H1 (cell line): ENCODE data around the gene NHSL2. TPM values are rescaled to one million over a fixed set of nuclear protein-coding genes. Genes with fewer than 3 reads are reported as not detected.

ENCODE experiments used
- CTCF ChIA-PET: fragments of 300-600 bp; sonication (Branson Sonifier 250); formaldehyde crosslinking; loops from one replicate; lab custom pipeline; 2021; ENCODE audit not compliant: partially characterized antibody; lab: Charles Lee
- POLR2A ChIA-PET: fragments of 300-600 bp; sonication (Branson Sonifier 250); formaldehyde crosslinking; loops from one replicate; lab custom pipeline; 2021; ENCODE audit warnings: inconsistent platforms; ENCODE audit not compliant: partially characterized antibody; lab: Charles Lee
- DNase-seq, 2 experiments: peaks; one replicate each; pipeline versions ENCODE4 v3.0.0 to v3.0.0-alpha.2; 2010 to 2022; ENCODE audit warnings: low spot score in 2 of 2, low read depth in 1 of 2, mixed read lengths in 1 of 2
- FAIRE-seq: peaks from 2 replicates; lab custom pipeline; 2011; peaks lifted over from hg19 to GRCh38; lab: Jason Lieb, UNC
- H2AFZ ChIP-seq: 2 replicates; pipeline ENCODE4 v1.8.1; 2012; ENCODE audit warnings: low read length, inconsistent platforms
- H2AK5ac ChIP-seq: 2 replicates; pipeline ENCODE4 v1.6.1; 2013; ENCODE audit warnings: low read depth, low read length
- H2BK120ac ChIP-seq: replicated peaks from 2 replicates; pipeline ENCODE3; 2013; ENCODE audit warnings: low read depth, low read length, inconsistent platforms
- H2BK12ac ChIP-seq: 2 replicates; pipeline ENCODE4 v1.6.1; 2013; ENCODE audit warnings: low read depth, low read length
- H2BK15ac ChIP-seq: 2 replicates; pipeline ENCODE4 v1.6.1; 2013; ENCODE audit warnings: low read length
- H2BK20ac ChIP-seq: 2 replicates; pipeline ENCODE4 v1.6.1; 2013; ENCODE audit warnings: low read length
- H2BK5ac ChIP-seq: 2 replicates; pipeline ENCODE4 v1.6.1; 2013; ENCODE audit warnings: low read depth, low read length
- H3K14ac ChIP-seq: 2 replicates; pipeline ENCODE4 v1.6.1; 2013; ENCODE audit warnings: inconsistent platforms; ENCODE audit not compliant: insufficient read length
- H3K18ac ChIP-seq: 2 replicates; pipeline ENCODE4 v1.6.1; 2013; ENCODE audit warnings: low read length; ENCODE audit errors: extremely low read depth
- H3K23ac ChIP-seq: 2 replicates; pipeline ENCODE4 v1.6.1; 2013; ENCODE audit warnings: inconsistent platforms; ENCODE audit not compliant: insufficient read length
- H3K23me2 ChIP-seq: 2 replicates; pipeline ENCODE4 v1.6.1; 2013; ENCODE audit warnings: low read depth, low read length
- H3K27ac ChIP-seq: 2 replicates; pipeline ENCODE4 v1.6.1; 2011; ENCODE audit warnings: low read depth, low read length, inconsistent platforms
- H3K27me3 ChIP-seq, 4 experiments: replicated peaks in 1 of 4; 1 replicate in 1 of 4; 2 replicates in 3 of 4; pipeline versions ENCODE4 v1.6.1 to v1.8.1; 2011 to 2013; ENCODE audit warnings: low read length in 3 of 4, mild to moderate bottlenecking in 3 of 4, inconsistent platforms in 2 of 4, mixed read lengths in 2 of 4, moderate library complexity in 1 of 4; ENCODE audit not compliant: control insufficient read depth in 3 of 4, insufficient read depth in 3 of 4; ENCODE audit errors: extremely low read depth in 1 of 4
- H3K36me3 ChIP-seq, 4 experiments: 2 replicates each; pipeline versions ENCODE4 v1.6.1 to v1.8.1; 2011 to 2013; ENCODE audit warnings: mild to moderate bottlenecking in 4 of 4, low read length in 3 of 4, moderate library complexity in 2 of 4, control low read depth in 1 of 4, inconsistent platforms in 1 of 4; ENCODE audit not compliant: insufficient read depth in 4 of 4, control insufficient read depth in 2 of 4
- H3K4ac ChIP-seq: replicated peaks from 2 replicates; pipeline ENCODE3; 2013; ENCODE audit warnings: low read length, low read depth, mixed read lengths, inconsistent platforms; ENCODE audit not compliant: insufficient read length
- H3K4me1 ChIP-seq, 4 experiments: replicated peaks in 1 of 4; 1 replicate in 1 of 4; 2 replicates in 3 of 4; pipeline versions ENCODE4 v1.6.1 to v1.8.1; 2011 to 2013; ENCODE audit warnings: low read length in 3 of 4, inconsistent platforms in 2 of 4, mixed read lengths in 1 of 4; ENCODE audit not compliant: insufficient read depth in 4 of 4, control insufficient read depth in 3 of 4
- H3K4me2 ChIP-seq, 2 experiments: 2 replicates each; pipeline versions ENCODE4 v1.6.1 to v1.8.1; 2011 to 2013; ENCODE audit warnings: low read depth in 2 of 2, low read length in 2 of 2, control low read depth in 1 of 2, inconsistent platforms in 1 of 2, mild to moderate bottlenecking in 1 of 2; ENCODE audit not compliant: insufficient read depth in 1 of 2
- H3K4me3 ChIP-seq, 4 experiments: fragments of 200-600, 300-600 bp in 1 of 4; sonication (generic), shearing (Covaris generic), sonication (Bioruptor Twin) in 1 of 4; 2 replicates each; pipeline versions ENCODE4 v1.5.1 to v1.8.1; 2011 to 2016; ENCODE audit warnings: low read length in 4 of 4, low read depth in 3 of 4, control low read depth in 2 of 4, inconsistent platforms in 2 of 4, mild to moderate bottlenecking in 2 of 4, mixed read lengths in 1 of 4, moderate library complexity in 1 of 4; ENCODE audit not compliant: insufficient read depth in 2 of 4; ENCODE audit errors: extremely low read depth in 1 of 4
- H3K56ac ChIP-seq: replicated peaks from 2 replicates; pipeline ENCODE3; 2013; ENCODE audit warnings: low read depth, mild to moderate bottlenecking, mixed read lengths, low read length, inconsistent platforms; ENCODE audit not compliant: insufficient read length
- H3K79me1 ChIP-seq: 2 replicates; pipeline ENCODE4 v1.6.1; 2013; ENCODE audit warnings: low read depth, low read length, control low read depth
- H3K79me2 ChIP-seq, 2 experiments: 2 replicates each; pipeline versions ENCODE4 v1.6.1 to v1.8.1; 2012 to 2013; ENCODE audit warnings: low read length in 2 of 2, mild to moderate bottlenecking in 2 of 2, inconsistent platforms in 1 of 2; ENCODE audit not compliant: insufficient read depth in 2 of 2, control insufficient read depth in 1 of 2
- H3K9ac ChIP-seq, 4 experiments: replicated peaks in 1 of 4; 1 replicate in 1 of 4; 2 replicates in 3 of 4; pipeline versions ENCODE4 v1.6.1 to v1.8.1; 2011 to 2013; ENCODE audit warnings: low read depth in 3 of 4, low read length in 3 of 4, control low read depth in 2 of 4, mild to moderate bottlenecking in 2 of 4, moderate library complexity in 2 of 4, inconsistent platforms in 1 of 4; ENCODE audit errors: extremely low read depth in 1 of 4
- H3K9me3 ChIP-seq, 2 experiments: 2 replicates each; pipeline versions ENCODE4 v1.6.1 to v1.8.1; 2012 to 2013; ENCODE audit warnings: mild to moderate bottlenecking in 2 of 2, moderate library complexity in 2 of 2, control low read depth in 1 of 2, inconsistent platforms in 1 of 2, low read depth in 1 of 2, low read length in 1 of 2, mixed read lengths in 1 of 2; ENCODE audit not compliant: insufficient read depth in 2 of 2
- H4K20me1 ChIP-seq, 2 experiments: replicated peaks in 1 of 2; 2 replicates each; pipeline versions ENCODE3 to v1.8.1; 2011 to 2013; ENCODE audit warnings: inconsistent platforms in 2 of 2, low read length in 2 of 2, mild to moderate bottlenecking in 1 of 2; ENCODE audit not compliant: insufficient read depth in 2 of 2, control insufficient read depth in 1 of 2
- H4K5ac ChIP-seq: 2 replicates; pipeline ENCODE4 v1.6.1; 2013; ENCODE audit warnings: low read length, low read depth, mixed read lengths, inconsistent platforms; ENCODE audit not compliant: insufficient read length
- H4K8ac ChIP-seq: 2 replicates; pipeline ENCODE4 v1.8.0; 2013; ENCODE audit warnings: mild to moderate bottlenecking, moderate library complexity, low read length, inconsistent platforms; ENCODE audit not compliant: insufficient read depth; ENCODE audit errors: extremely low read depth
- H4K91ac ChIP-seq: replicated peaks from 2 replicates; pipeline ENCODE3; 2013; ENCODE audit warnings: low read length, mixed read lengths, inconsistent platforms; ENCODE audit not compliant: insufficient read length
- BCL11A ChIP-seq, 2 experiments: IDR thresholded peaks; one replicate each; pipeline ENCODE4 v1.6.1; 2011; ENCODE audit warnings: low read depth in 2 of 2, low read length in 2 of 2, mild to moderate bottlenecking in 2 of 2
- CBX8 ChIP-seq: fragments of 300-800, 300-1000 bp; sonication (generic); IDR thresholded peaks from 2 replicates; pipeline ENCODE4 v1.7.1; 2016; ENCODE audit warnings: low read depth, low read length, borderline replicate concordance
- EGR1 ChIP-seq: IDR thresholded peaks from 2 replicates; pipeline ENCODE4 v1.6.1; 2011; ENCODE audit warnings: low read depth, low read length, borderline replicate concordance
- EP300 ChIP-seq, 2 experiments: IDR thresholded peaks; 1 replicate in 1 of 2; 2 replicates in 1 of 2; pipeline ENCODE4 v1.6.1; 2011 to 2012; ENCODE audit warnings: low read depth in 2 of 2, low read length in 2 of 2, mild to moderate bottlenecking in 2 of 2, borderline replicate concordance in 1 of 2, inconsistent platforms in 1 of 2, moderate library complexity in 1 of 2
- JUN ChIP-seq: IDR thresholded peaks from 2 replicates; pipeline ENCODE4 v1.6.1; 2011; ENCODE audit warnings: low read depth, mild to moderate bottlenecking, improper control_type of control experiment, low read length
- NRF1 ChIP-seq: IDR thresholded peaks from 2 replicates; pipeline ENCODE4 v1.6.1; 2011; ENCODE audit warnings: mild to moderate bottlenecking, low read depth, low read length, improper control_type of control experiment
- SP4 ChIP-seq: IDR thresholded peaks from 2 replicates; pipeline ENCODE4 v1.6.1; 2012; ENCODE audit warnings: low read length, inconsistent platforms
- WGBS, 2 experiments: shearing (Covaris generic) in 1 of 2; methylation state at CpG; one replicate each; pipeline versions ENCODE4 v1.1.6 to v1.1.7; 2013 to 2015; ENCODE audit warnings: low lambda C conversion rate in 2 of 2, mixed read lengths in 2 of 2, inconsistent platforms in 1 of 2, low coverage in 1 of 2, missing lambda C conversion rate in 1 of 2; ENCODE audit not compliant: insufficient replicate concordance in 2 of 2, insufficient coverage in 1 of 2, insufficient read length in 1 of 2; ENCODE audit errors: extremely low coverage in 1 of 2, missing lambda C conversion rate in 1 of 2; 5-methylcytosine and 5-hydroxymethylcytosine counted together
- polyA plus RNA-seq, 7 experiments: library from polyadenylated mRNA; depleted of rRNA in 3 of 7; stranded (reverse) in 5 of 7; unstranded in 2 of 7; fragments of >200 nt in 5 of 7; fragments of 200-250 nt in 2 of 7; gene quantifications; 1 replicate in 5 of 7; 2 replicates in 1 of 7; 4 replicates in 1 of 7; pipeline versions ENCODE4 v1.2.1 to v1.2.3, GENCODE V29; 2011 to 2013; ENCODE audit warnings: missing spikeins in 2 of 7, mixed read lengths in 2 of 7
- total RNA-seq: library from RNA; stranded (reverse); fragmentation: NEBNext Ultra II Directional; extraction: Animal tissue kit (Norgen Biotek cat#: 25700); gene quantifications from 2 replicates; pipeline ENCODE4 v1.2.1, GENCODE V29; 2021

NHSL2 gene
- total and polyA plus RNA-seq, 2 of the 8 experiments (the other 6 are each of a cell fraction or from before 2014, with no cell fraction given) = 3.7 to 7.2 TPM

DNA sequence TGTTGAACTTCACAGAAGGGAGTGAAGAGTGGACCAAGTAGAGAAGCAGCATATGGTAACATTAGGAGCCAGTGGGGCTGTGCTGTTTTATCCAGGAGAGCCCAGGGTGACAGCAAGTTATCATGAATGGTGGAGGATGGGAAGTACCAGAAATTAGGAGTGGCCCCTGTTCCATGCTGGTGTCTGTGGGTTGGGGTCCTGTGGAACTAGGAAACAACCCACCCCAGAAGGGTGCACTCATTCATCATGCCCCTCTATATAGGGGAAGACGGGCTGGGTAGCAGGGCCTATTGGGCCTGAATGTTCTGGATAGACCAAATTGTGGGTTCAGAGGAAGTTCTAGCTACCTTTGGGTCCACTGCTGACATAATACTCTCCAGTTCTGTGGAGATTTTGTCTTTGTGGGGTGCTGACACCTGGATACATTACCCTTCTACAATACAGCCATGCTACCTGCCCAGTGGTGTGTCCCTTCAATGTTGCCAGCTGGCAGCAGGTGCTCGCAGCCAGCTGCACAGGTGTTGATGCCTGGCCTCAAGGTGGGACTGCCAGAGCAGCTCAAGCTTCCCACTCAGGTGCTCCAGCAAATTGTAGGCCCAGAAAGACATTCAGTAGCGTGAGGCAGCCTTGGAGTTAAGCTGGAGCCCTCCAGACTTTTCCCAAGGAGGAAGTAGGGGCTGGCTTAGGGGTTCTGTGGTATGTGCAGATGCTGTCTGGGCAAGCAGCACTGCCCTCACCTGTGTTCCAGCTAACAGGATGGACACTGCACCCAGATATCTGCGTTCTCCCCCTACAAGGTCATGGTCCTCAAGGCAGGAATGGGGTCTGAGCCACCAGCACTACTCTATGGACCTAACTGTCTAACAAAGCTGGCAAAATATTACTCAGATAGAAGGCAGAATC, 106.5 kb downstream of the NHSL2 start:
- Histone ChIP-seq H3K4me1 (peaks cover 0 to 7% (median 1%) of the 10 kb centered on the region in 4 experiments; a peak in 3 of 7 replicates), H2BK120ac (no peak overlapping the region), H2AK5ac (no peak overlapping the region), H2BK20ac (no peak overlapping the region), H4K8ac (no peak overlapping the region), H3K56ac (no peak overlapping the region), H3K79me2 (no peaks in the 10 kb centered on the region), H2BK15ac (no peak overlapping the region), H2BK5ac (no peak overlapping the region), H2AFZ (no peak overlapping the region), H3K27me3 (peaks cover 0 to 2% (median 0%) of the 10 kb centered on the region in 4 experiments; a peak in 3 of 7 replicates), H3K9ac (no peak overlapping the region), H3K23me2 (no peaks in the 10 kb centered on the region), H4K5ac (no peak overlapping the region), H4K20me1 (peaks cover 0 to 1% of the 10 kb centered on the region in 2 experiments), H3K4ac (no peak overlapping the region), H3K27ac (no peak overlapping the region), H3K4me2 (no peak overlapping the region), H3K14ac (no peak overlapping the region), H3K4me3 (no peak overlapping the region), H3K23ac (no peak overlapping the region), H3K36me3 (no peaks in the 10 kb centered on the region)
- DNase-seq = peak in 1 of 2 experiments; percentile 24
- ChIA-PET POLR2A (interaction anchor here (0.6 to 1.8 kb wide), 4 partner anchors 75 to 222 kb away, joined by 3 to 5 read pairs (median 4); partner anchors contain the start of gene ERCC6L), CTCF (interaction anchor here (0.6 to 7.3 kb wide), 13 partner anchors 13 to 402 kb away, joined by 3 to 51 read pairs (median 7); partner anchors contain the start of gene RTL5)
- WGBS, 2 experiments = 88% methylated on average over 4 of the region's 4 CpGs; no CpG with 5 or more reads in 1 of the 2 experiments
- FAIRE-seq = no peak
- no peak for TF ChIP-seq EP300 (IDR thresholded peaks at IDR 0.05; ENCODE audit: borderline replicate concordance in 1 of 2, low read depth in 2 of 2, low read length in 2 of 2)
- no peak for TF ChIP-seq CBX8
- no peak for TF ChIP-seq JUN
- TF ChIP-seq BCL11A (IDR thresholded peaks at IDR 0.05; ENCODE audit: low read depth in 2 of 2, low read length in 2 of 2) = no peak
- no peak for TF ChIP-seq EGR1
- no peak for TF ChIP-seq SP4
- TF ChIP-seq NRF1 = no peak
- TF ChIP-seq, all 59 proteins: peak for 0
- Histone ChIP-seq H3K79me1 (no peaks in the 10 kb centered on the region), H4K91ac (no peak overlapping the region), H3K18ac (no peak overlapping the region), H2BK12ac (no peak overlapping the region), H3K9me3 (no peaks in the 10 kb centered on the region)
